Middle frontal gyrus (tissue), 1 donor: Measurements from ENCODE around the gene MPP4.

Experiments
- DNase-seq: peaks from one replicate; pipeline ENCODE4 v3.0.0-alpha.2; 2015; ENCODE audit warnings: low spot score; ENCODE audit errors: extremely low spot score

MPP4 gene, protein sequence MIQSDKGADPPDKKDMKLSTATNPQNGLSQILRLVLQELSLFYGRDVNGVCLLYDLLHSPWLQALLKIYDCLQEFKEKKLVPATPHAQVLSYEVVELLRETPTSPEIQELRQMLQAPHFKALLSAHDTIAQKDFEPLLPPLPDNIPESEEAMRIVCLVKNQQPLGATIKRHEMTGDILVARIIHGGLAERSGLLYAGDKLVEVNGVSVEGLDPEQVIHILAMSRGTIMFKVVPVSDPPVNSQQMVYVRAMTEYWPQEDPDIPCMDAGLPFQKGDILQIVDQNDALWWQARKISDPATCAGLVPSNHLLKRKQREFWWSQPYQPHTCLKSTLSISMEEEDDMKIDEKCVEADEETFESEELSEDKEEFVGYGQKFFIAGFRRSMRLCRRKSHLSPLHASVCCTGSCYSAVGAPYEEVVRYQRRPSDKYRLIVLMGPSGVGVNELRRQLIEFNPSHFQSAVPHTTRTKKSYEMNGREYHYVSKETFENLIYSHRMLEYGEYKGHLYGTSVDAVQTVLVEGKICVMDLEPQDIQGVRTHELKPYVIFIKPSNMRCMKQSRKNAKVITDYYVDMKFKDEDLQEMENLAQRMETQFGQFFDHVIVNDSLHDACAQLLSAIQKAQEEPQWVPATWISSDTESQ

DNA sequence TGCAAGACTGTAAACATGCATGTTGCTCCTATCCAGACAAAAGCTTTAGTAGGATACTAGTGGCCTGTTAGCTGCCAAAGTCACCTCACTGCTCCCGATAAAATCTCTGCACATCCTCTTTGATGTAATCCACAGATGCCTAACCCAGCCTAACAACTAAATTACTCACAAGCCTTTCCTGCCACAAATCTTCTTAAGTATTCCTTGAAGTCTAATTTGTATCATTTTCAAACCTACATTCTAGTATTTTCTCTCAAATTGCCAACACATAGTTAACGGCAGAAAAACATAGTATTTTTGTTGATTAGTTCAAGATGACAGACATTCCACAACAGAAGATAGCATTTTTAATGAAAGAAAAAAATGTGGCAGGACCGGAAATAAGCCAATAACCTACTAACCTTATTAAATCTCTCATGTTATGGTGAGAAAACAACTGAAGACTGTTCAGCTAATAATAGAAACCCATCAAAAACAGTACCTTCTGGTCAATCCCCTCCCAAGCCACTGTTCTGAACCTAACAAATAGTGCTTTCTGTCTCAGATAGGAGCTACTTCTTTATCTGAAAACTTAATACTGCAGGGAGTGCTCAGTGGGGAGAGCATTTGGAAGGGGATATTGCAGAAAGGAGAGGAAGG lies at the start of gene MPP4:
TSS of gene MPP4 (minus strand) at position 57 of the 639 bp plus-strand sequence. CDS start 4,690 bp downstream, outside the sequence.
- DNase-seq: no peak

DNA sequence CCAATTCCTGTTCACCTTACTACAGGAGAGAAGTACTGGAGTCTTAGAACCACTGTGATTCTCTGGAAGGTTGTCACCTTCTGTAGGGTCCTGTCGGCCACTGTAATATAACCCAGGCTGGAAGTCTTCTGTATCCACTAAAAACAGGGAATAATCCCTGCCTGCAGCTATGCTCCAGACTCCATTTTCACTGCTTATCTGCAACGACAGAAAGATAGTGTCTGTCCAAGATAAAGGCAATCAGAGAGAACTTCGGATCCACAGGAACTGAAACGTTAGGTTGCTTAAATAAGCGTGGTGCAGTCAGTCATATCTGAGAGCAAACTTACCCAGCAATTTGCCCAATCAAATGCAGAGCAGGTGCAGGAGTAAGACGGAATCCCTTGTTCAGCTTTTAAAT lies 48.1 kb upstream of the MPP4 start:
- no peak for DNase-seq

DNA sequence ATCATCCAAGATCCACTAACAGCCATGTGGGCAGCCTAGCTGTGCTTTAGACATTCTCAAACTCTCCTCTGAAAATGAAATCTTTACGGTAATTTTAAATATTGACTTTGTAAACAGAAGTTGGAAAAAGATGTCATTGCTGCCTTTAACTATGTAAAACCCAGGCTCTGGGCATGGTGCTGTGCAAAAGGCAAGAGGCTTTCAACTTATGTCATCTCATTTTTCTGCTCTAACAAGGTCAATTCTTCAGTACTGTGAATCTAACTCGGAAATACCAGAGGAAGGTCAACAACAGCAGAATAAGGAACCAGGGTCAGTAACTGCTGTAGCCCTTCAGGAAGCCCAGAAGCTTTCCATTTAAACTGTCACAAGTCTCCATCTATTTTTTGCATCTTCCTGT lies 37.0 kb upstream of the MPP4 start:
- DNase-seq: no peak

DNA sequence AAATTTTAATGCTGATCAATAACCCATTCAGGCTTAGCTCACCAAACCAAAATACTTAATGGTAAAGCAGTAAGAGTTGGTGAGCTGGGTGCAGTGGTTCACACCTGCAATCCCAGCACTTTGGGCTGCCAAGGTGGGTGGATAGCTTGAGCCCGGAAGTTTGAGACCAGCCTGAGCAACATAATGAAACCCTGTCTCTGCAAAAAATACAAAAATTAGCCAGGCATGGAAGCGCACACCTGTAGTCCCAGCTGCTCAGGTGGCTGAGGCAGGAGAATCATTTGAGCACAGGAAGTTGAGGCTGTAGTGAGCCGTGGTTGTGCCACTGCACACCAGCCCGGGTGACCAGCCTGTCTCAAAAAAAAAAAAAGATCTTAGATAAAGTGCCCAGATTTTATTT lies 35.7 kb upstream of the MPP4 start:
- no peak for DNase-seq

- DNase-seq: no peak
Observed at GRCh38 chr2:201733544-201733943, 35.1 kb upstream of the MPP4 start.

DNA sequence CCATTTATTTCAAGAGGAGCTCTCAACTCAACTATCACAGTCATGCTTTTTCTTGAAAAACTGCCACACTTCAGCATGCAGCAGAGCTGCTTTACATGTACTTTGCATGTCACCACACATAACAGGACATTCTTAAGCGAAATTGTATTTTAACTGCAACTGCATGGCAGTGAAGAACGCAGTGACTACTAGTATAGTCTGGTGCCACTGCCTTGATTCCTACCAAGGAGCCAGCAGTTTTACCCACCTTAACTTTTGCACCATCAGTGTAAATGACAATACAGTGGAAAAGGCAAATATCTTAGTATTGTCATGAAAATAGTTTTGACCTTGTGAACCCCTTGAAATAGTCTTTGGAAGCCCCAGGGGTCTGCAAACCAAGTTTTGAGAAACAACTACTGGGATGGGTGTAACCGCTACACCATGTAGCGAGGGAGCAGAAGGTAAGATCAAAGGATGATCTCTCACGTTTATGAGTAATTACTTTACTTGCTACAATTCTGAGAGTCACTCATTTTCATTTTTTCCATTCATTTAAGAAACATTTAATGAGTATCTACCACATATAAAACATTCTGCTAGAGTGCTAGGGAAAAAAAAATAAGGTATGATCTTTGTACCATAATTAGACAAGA lies 32.3 kb upstream of the MPP4 start:
- DNase-seq: no peak

GRCh38 chr2:201715459-201715858 lies 17.0 kb upstream of the MPP4 start:
- no peak for DNase-seq

GRCh38 chr2:201712726-201713125 lies 14.3 kb upstream of the MPP4 start:
- DNase-seq: no peak

DNA sequence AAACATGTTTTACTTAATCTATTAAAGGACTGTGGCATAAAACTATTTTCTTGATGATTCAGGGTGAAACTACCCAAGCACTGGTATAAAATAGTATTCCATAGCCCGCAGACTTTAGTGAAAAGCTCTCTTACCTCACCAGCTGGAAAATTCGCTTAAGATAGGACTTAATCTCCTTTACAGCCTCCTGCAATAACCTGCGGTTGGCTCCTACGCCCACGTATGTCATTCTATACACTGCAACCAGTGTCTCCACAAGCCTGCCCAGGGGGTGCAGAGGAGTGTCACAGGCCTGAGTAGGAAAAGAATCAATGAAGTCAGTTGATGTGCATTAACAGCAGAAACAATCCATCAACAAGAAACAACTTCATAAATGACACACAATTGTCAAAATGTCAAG lies 11.3 kb upstream of the MPP4 start:
- DNase-seq: no peak

- no peak for DNase-seq
Observed at GRCh38 chr2:201709049-201709448, 10.6 kb upstream of the MPP4 start.

GRCh38 chr2:201707753-201708152 lies 9.3 kb upstream of the MPP4 start:
- no peak for DNase-seq

GRCh38 chr2:201707142-201707541 lies 8.7 kb upstream of the MPP4 start:
- DNase-seq: no peak

DNA sequence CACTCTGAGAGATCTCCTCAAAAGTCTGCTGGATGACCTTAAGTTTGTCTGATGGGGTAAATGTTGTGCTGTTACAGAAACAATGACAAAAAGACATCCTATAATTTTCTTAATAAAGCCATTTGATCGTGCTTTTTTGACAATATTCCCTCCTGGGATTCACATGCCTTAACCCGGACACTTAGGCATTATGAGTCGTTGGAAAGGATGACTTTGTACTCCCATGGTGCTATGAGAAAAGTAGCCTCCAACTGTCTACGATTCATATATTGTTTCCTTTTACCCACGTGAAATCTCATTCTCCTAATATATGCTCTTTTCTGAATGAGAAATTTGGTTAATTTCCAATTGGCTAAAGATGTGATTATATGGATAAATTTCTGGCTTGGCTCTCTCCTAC lies 6.1 kb upstream of the MPP4 start:
- no peak for DNase-seq

GRCh38 chr2:201701646-201702045 lies 3.2 kb upstream of the MPP4 start:
- DNase-seq: peak; percentile 36

GRCh38 chr2:201699416-201699815 lies 972 bp upstream of the MPP4 start:
- no peak for DNase-seq

DNA sequence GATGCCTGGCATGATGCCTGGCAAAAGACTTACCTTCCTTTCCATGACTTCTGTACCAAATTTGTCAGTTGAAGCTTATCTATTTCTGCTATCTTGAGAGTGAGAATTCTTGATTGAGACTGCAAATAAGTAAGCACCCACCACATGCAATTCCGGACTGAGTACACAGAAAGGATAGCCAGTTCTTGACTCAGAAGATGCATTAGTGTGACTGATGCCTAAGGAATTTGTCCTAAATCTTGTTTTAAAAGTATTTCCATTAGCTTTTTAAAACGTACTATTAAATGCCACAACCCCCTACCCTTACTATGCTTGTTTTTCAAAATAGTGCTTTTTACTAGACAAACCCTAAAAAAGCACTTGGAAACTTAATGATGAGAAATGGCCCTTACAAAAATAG lies 545 bp downstream of the MPP4 start:
- no peak for DNase-seq

DNA sequence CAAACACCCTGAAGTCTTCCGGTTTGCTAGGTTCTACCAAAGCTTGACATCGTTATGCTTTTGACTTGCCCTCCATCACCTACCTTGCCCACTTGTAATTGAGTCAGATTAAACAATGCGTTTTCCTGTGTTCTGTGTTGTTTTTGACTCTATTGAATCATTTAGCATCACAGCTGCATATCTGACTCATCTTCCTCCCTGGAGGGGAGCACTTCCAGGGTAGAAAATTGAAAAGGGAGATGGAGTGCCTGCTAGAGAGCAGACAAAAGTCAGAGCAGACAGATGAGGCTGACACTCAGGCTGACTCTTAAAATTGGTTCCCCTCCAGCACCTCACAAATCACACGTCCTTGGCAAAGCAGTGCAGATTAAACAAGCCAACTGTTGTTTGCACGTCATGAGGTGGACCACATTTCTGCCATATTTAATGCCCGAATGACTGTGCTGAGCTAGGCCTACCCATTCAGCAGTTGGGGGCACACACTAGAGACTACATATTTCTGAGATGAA lies 2.2 kb downstream of the MPP4 start:
- DNase-seq: no peak

- no peak for DNase-seq
Observed at GRCh38 chr2:201685156-201685555, 13.3 kb downstream of the MPP4 start.

DNA sequence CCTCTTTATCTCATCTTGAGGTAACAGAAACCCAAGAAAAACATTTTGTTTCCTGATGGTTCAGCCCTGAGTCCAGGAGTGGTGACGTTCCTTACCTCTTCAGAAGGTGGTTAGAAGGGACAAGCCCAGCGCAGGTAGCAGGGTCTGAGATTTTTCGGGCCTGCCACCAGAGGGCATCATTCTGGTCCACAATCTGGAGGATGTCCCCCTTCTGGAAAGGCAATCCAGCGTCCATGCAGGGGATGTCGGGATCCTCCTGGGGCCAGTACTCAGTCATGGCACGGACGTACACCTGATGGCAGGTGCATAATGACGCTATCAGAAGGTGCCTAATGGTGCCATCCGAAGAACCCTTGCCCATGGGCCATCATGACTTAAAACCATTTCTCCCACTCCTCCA lies 17.7 kb downstream of the MPP4 start:
- no peak for DNase-seq

- no peak for DNase-seq
Observed at GRCh38 chr2:201678401-201678800, 20.0 kb downstream of the MPP4 start.

GRCh38 chr2:201675454-201675853 lies 23.0 kb downstream of the MPP4 start:
- no peak for DNase-seq

GRCh38 chr2:201674794-201675193 lies 23.6 kb downstream of the MPP4 start:
- no peak for DNase-seq
